ENCODE results near the gene KSR1. TPM values are rescaled to one million over a fixed set of nuclear protein-coding genes. Genes with fewer than 3 reads are reported as not detected.
A peak's percentile ranks its signal among the peaks of the same experiment; 100 is the strongest.

KSR1 gene
- total and polyA plus RNA-seq, 5 experiments from 2014 or later, result 0.73 to 25.4 (median 2.0) TPM

DNA sequence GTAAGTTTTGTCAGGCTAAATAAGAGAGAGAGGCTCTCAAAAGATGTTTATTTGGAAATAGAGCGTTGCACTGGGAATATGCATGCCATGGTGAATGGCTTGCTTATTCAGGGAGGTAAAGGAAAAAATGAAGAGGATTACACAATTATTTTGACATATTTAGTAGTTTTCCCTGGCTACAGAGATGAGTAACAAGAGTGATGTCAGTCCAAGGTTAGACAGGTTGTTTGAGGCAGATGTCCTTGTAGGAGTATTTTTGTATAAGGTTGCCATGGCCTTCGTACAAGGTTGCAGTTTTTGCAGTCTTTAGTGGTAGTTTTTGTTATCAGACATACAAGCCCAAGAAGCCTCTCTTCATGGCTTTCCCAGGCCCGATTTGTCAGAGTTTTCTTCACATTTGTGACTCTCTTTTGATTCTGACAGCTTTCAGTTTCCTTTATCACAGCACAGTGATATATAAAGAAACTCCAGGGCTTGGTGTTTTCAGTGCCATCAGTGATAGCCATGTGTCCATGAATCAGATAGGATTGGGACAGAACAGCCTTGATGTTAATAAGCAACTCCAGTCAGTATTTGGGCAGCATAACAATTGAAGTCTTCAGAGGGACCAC, 156.0 kb downstream of the KSR1 start:
- DNase-seq, result peak in 1 of 10 donors; percentile 22
- H3K4me1 Mint-ChIP-seq, result peaks cover 0 to 4% (median 3%) of the 10 kb centered on the region in 4 donors
- H3K9me3 Mint-ChIP-seq, result no peaks in the 10 kb centered on the region
- no peak overlapping the region for H3K27ac Mint-ChIP-seq
- no peak overlapping the region for H3K4me3 Mint-ChIP-seq
- POLR2A ChIA-PET, result no interaction called here
- H3K36me3 Mint-ChIP-seq, result peaks cover 11 to 62% (median 18%) of the 10 kb centered on the region in 3 donors
- no peak for ATAC-seq
- H3K27me3 Mint-ChIP-seq, result no peaks in the 10 kb centered on the region

- Mint-ChIP-seq H3K4me3 (no peak overlapping the region), H3K27me3 (no peaks in the 10 kb centered on the region)
- POLR2A ChIA-PET, result no interaction called here
These were observed 157.2 kb downstream of the KSR1 start for GRCh38 chr17:27613433-27613832.

GRCh38 chr17:27615121-27615520, 158.9 kb downstream of the KSR1 start:
- no peak for DNase-seq
- POLR2A ChIA-PET, result no interaction called here
- Mint-ChIP-seq H3K27ac (no peak overlapping the region), H3K27me3 (no peaks in the 10 kb centered on the region), H3K36me3 (peaks cover 11 to 69% (median 21%) of the 10 kb centered on the region in 3 donors), H3K4me1 (peaks cover 0 to 4% (median 3%) of the 10 kb centered on the region in 4 donors), H3K4me3 (no peak overlapping the region), H3K9me3 (no peaks in the 10 kb centered on the region)
- ATAC-seq, result no peak

More at GRCh38 chr17:27613433-27613832, 157.2 kb downstream of the KSR1 start:
- DNase-seq (peak in 1 of 10 donors; percentile 43), ATAC-seq (no peak)
- peaks cover 11 to 68% (median 19%) of the 10 kb centered on the region in 3 donors for H3K36me3 Mint-ChIP-seq
- peaks cover 0 to 4% (median 3%) of the 10 kb centered on the region in 4 donors for H3K4me1 Mint-ChIP-seq
- no peaks in the 10 kb centered on the region for H3K9me3 Mint-ChIP-seq
- H3K27ac Mint-ChIP-seq, result no peak overlapping the region

GRCh38 chr17:27616414-27616813, 160.2 kb downstream of the KSR1 start:
- H3K4me1 Mint-ChIP-seq, result peaks cover 0 to 6% (median 4%) of the 10 kb centered on the region in 4 donors
- DNase-seq, result no peak
- peaks cover 11 to 68% (median 24%) of the 10 kb centered on the region in 3 donors for H3K36me3 Mint-ChIP-seq
- peak overlapping the region in 4 of 10 donors; percentile 29 to 78 (median 52) for H3K27ac Mint-ChIP-seq
- no peak for ATAC-seq
- H3K27me3 Mint-ChIP-seq, result no peaks in the 10 kb centered on the region
- no peaks in the 10 kb centered on the region for H3K9me3 Mint-ChIP-seq
- POLR2A ChIA-PET, result no interaction called here
- no peak overlapping the region for H3K4me3 Mint-ChIP-seq

DNA sequence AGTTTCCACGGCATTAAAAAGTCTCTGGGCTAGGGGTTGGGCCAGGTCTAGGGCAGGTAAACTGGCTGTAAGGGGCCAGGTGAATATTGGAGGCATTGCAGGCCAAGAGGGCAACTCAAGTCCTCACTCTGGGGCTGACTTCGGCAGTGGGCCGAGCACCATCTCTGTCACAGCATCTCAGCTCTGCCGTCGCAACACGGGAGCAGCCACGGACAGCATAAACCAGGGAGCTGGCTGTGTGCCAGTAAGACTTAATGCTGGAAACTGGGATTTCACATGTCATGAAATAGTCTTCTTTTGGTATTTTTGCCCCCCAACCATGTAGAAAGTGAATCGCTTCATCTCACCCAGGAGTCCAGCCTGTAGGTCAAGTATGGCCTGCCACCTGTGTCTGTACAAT, 162.2 kb downstream of the KSR1 start:
- no peaks in the 10 kb centered on the region for H3K9me3 Mint-ChIP-seq

GRCh38 chr17:27620721-27621120, 164.5 kb downstream of the KSR1 start:
- no peaks in the 10 kb centered on the region for H3K27me3 Mint-ChIP-seq
- H3K9me3 Mint-ChIP-seq, result no peaks in the 10 kb centered on the region
- peaks cover 0 to 6% (median 4%) of the 10 kb centered on the region in 4 donors for H3K4me1 Mint-ChIP-seq
- peaks cover 1 to 49% (median 9%) of the 10 kb centered on the region in 3 donors for H3K36me3 Mint-ChIP-seq
- ATAC-seq (no peak), DNase-seq (no peak)
- H3K4me3 Mint-ChIP-seq, result no peak overlapping the region
- H3K27ac Mint-ChIP-seq, result peak overlapping the region in 2 of 10 donors; percentile 43 to 80
- POLR2A ChIA-PET, result no interaction called here

More for the DNA sequence above, 162.2 kb downstream of the KSR1 start:
- no peaks in the 10 kb centered on the region for H3K27me3 Mint-ChIP-seq
- no peak overlapping the region for H3K27ac Mint-ChIP-seq
- DNase-seq (no peak), ATAC-seq (no peak)
- H3K4me1 Mint-ChIP-seq, result peaks cover 0 to 6% (median 4%) of the 10 kb centered on the region in 4 donors
- H3K4me3 Mint-ChIP-seq, result no peak overlapping the region
- POLR2A ChIA-PET, result no interaction called here
- H3K36me3 Mint-ChIP-seq, result peaks cover 11 to 65% (median 21%) of the 10 kb centered on the region in 3 donors

DNA sequence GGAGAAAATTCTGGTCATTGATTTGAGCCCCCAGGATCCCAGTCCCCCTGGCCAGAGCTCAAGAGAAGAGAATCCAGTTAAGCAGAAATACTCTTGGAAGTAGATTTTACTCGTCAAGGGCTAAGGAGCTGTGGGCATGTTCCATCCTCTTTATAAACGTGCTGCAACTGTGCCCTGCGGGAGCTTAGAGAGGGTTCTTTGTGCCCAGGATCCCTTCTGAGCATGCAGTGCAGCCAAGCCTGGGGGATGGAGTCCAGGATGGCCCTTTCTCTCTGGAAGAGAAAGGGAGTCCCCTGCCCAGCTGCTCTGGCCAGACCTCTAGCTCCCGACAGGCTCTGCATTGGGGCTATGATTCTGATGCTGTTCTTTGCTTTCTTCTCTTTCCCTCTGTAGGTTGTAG, 165.3 kb downstream of the KSR1 start:
- Mint-ChIP-seq H3K27me3 (no peaks in the 10 kb centered on the region), H3K4me3 (no peak overlapping the region), H3K36me3 (peaks cover 0 to 42% (median 9%) of the 10 kb centered on the region in 3 donors), H3K27ac (peak overlapping the region in 1 of 10 donors; percentile 80), H3K9me3 (no peaks in the 10 kb centered on the region), H3K4me1 (peaks cover 0 to 4% (median under 1%) of the 10 kb centered on the region in 4 donors)
- no peak for ATAC-seq
- no peak for DNase-seq
- POLR2A ChIA-PET, result no interaction called here

- DNase-seq (no peak), ATAC-seq (no peak)
- H3K27me3 Mint-ChIP-seq, result no peaks in the 10 kb centered on the region
- H3K9me3 Mint-ChIP-seq, result no peaks in the 10 kb centered on the region
- POLR2A ChIA-PET, result no interaction called here
- H3K27ac Mint-ChIP-seq, result no peak overlapping the region
- H3K4me3 Mint-ChIP-seq, result no peak overlapping the region
- peaks cover 0 to 4% (median 0%) of the 10 kb centered on the region in 4 donors for H3K4me1 Mint-ChIP-seq
- H3K36me3 Mint-ChIP-seq, result peaks cover 0 to 38% (median 9%) of the 10 kb centered on the region in 3 donors
These were observed 165.8 kb downstream of the KSR1 start for GRCh38 chr17:27621942-27622559.

DNA sequence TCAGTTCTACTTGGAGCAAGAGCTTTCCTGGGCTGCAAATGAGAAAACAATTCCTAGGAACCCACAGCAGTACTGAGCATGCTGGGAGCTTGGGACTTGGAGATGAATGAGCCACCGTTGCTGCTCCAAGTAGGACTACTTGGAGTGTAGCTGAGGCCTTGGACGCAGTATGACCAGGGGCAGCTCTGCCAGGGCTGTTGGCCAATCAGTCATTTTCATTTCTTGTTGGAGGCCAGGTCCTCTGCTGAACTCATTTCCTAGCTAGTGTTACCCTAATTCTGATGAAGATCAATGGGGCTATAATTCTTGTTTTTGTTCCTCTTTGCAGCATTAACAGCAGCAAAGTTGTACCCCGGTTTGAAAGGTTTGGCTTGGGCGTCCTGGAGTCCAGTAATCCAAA, 166.7 kb downstream of the KSR1 start:
- Mint-ChIP-seq H3K27me3 (no peaks in the 10 kb centered on the region), H3K27ac (no peak overlapping the region)

DNA sequence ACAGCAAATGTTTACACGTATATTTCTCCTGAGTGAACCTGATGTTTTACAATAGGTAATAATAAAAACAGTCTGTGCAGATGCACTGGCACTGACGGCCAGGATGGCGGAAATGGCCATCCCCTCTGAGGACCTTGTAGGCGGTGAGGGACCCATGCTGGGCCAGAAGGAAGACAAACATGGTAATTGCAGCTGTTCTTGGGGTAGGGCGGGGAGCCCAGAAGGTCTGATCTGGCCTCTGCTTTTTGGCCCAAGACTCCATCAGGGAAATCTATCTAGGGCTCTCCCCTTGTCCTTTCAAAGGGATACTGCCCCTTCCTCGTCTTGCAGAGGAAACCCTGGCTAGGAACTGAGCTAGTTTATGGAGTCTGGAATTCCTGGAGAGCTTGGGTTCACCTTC, 167.4 kb downstream of the KSR1 start:
- ATAC-seq (no peak), DNase-seq (no peak)
- Mint-ChIP-seq H3K4me1 (peaks cover 0 to 4% (median under 1%) of the 10 kb centered on the region in 4 donors), H3K27me3 (no peaks in the 10 kb centered on the region), H3K4me3 (no peak overlapping the region), H3K36me3 (peaks cover 0 to 23% (median 3%) of the 10 kb centered on the region in 3 donors), H3K9me3 (no peaks in the 10 kb centered on the region), H3K27ac (no peak overlapping the region)
- POLR2A ChIA-PET, result no interaction called here

More for the DNA sequence above, 166.7 kb downstream of the KSR1 start:
- Mint-ChIP-seq H3K4me3 (no peak overlapping the region), H3K4me1 (peaks cover 0 to 4% (median 0%) of the 10 kb centered on the region in 4 donors), H3K36me3 (peaks cover 0 to 29% (median 9%) of the 10 kb centered on the region in 3 donors), H3K9me3 (no peaks in the 10 kb centered on the region)
- POLR2A ChIA-PET, result no interaction called here
- no peak for ATAC-seq
- no peak for DNase-seq

GRCh38 chr17:27624539-27624938, 168.3 kb downstream of the KSR1 start:
- peaks cover 0 to 19% (median 3%) of the 10 kb centered on the region in 3 donors for H3K36me3 Mint-ChIP-seq
- H3K4me3 Mint-ChIP-seq, result no peak overlapping the region
- no peaks in the 10 kb centered on the region for H3K9me3 Mint-ChIP-seq
- H3K4me1 Mint-ChIP-seq, result peaks cover 2 to 7% (median 6%) of the 10 kb centered on the region in 4 donors
- H3K27ac Mint-ChIP-seq, result no peak overlapping the region
- DNase-seq (no peak), ATAC-seq (no peak)
- no peaks in the 10 kb centered on the region for H3K27me3 Mint-ChIP-seq
- POLR2A ChIA-PET, result no interaction called here

DNA sequence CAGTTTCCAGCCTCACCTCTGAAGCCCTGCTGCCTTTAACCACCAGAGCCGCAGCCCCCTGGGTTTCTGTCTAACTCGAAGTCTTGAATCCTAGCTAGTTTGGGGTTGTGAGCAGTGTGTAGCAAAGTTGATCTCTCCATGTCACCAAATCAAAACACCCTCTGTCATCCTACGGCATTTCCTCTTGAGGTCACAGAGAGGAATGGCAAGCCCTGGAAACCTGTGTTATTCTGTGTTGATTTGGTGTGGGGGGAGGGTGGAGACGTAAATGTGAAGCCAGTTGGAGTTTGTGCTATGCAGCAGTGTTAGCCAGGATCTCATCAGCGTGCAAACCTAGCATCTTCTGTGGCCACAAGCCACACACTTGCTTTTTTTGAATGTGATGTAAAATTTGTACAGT, 169.6 kb downstream of the KSR1 start:
- no peaks in the 10 kb centered on the region for H3K9me3 Mint-ChIP-seq
- POLR2A ChIA-PET, result no interaction called here
- no peak overlapping the region for H3K4me3 Mint-ChIP-seq
- peaks cover 0 to 16% (median 2%) of the 10 kb centered on the region in 3 donors for H3K36me3 Mint-ChIP-seq
- no peak for ATAC-seq
- no peak for DNase-seq
- H3K27me3 Mint-ChIP-seq, result no peaks in the 10 kb centered on the region
- H3K4me1 Mint-ChIP-seq, result peaks cover 7 to 17% (median 16%) of the 10 kb centered on the region in 4 donors
- H3K27ac Mint-ChIP-seq, result no peak overlapping the region

DNA sequence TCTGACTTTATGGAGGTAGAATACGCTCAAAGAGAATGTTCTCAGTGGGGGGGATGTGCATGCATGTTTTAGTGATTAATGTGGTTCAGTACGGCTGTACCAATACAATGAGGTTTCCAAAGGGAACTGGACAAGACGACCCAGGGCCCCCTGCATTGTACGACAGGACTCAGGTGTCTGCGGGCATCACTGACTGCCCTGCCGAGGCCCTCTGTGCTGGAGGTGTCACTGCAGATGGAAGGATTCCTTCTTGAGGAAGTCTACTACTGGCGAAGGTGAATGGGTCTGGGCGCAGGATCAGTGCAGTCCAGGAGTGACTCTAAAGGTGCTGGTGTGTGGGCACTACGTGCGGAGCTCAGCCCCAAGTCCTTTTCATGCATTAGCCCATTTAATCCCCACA, 171.3 kb downstream of the KSR1 start:
- no peaks in the 10 kb centered on the region for H3K9me3 Mint-ChIP-seq
- H3K4me1 Mint-ChIP-seq, result peaks cover 17 to 33% (median 31%) of the 10 kb centered on the region in 4 donors
- H3K36me3 Mint-ChIP-seq, result peaks cover 0 to 6% (median 0%) of the 10 kb centered on the region in 3 donors
- H3K27me3 Mint-ChIP-seq, result no peaks in the 10 kb centered on the region
- POLR2A ChIA-PET, result no interaction called here
- ATAC-seq (no peak), DNase-seq (no peak)
- peak overlapping the region in 4 of 10 donors; percentile 10 to 52 (median 18) for H3K27ac Mint-ChIP-seq
- no peak overlapping the region for H3K4me3 Mint-ChIP-seq
